ENCODE results near the gene SBDS. TPM values are rescaled to one million over a fixed set of nuclear protein-coding genes. Genes with fewer than 3 reads are reported as not detected.

Gene SBDS
- total and polyA plus RNA-seq, 2 donors (not counting 1 experiment from before 2014, with no cell fraction given): 39.1 to 170 TPM

GRCh38 chr7:67019562-67020390 is 24.4 kb upstream of the SBDS start:
- Histone ChIP-seq H3K79me2 (ENCODE audit: control insufficient read depth, insufficient read depth, low read length) (no peaks in the 10 kb centered on the region), H3K9ac (ENCODE audit: low read length) (no peak overlapping the region), H3K4me3 (ENCODE audit: control extremely low read depth in 1 of 5, extremely low read depth in 1 of 5, insufficient read depth in 1 of 5, low read depth in 2 of 5, low read length in 4 of 5) (no peak overlapping the region), H3K4me2 (replicated peaks; ENCODE audit: low read depth, low read length, poor library complexity, severe bottlenecking) (no peak overlapping the region), H2AFZ (ENCODE audit: insufficient read depth, low read depth, low read length, poor library complexity, severe bottlenecking) (no peak overlapping the region), H4K20me1 (ENCODE audit: control insufficient read depth, insufficient read depth, low read length, poor library complexity, severe bottlenecking) (no peaks in the 10 kb centered on the region), H3K36me3 (replicated peaks in 1 of 2; ENCODE audit: control extremely low read depth in 1 of 2, control insufficient read depth in 1 of 2, extremely low read depth in 1 of 2, insufficient read depth in 2 of 2, low read length in 1 of 2) (peaks cover 12 to 56% of the 10 kb centered on the region in 2 experiments), H3K4me1 (ENCODE audit: control insufficient read depth in 2 of 2, insufficient read depth in 2 of 2, low read length in 2 of 2) (no peaks in the 10 kb centered on the region), H3K9me3 (ENCODE audit: control extremely low read depth in 1 of 3, control insufficient read depth in 2 of 3, insufficient read depth in 1 of 3, low read length in 2 of 3) (no peaks in the 10 kb centered on the region), H3K27me3 (replicated peaks in 1 of 4; ENCODE audit: control extremely low read depth in 1 of 4, control insufficient read depth in 3 of 4, insufficient read depth in 4 of 4, low read length in 3 of 4) (no peaks in the 10 kb centered on the region), H3K27ac (ENCODE audit: low read length in 2 of 2) (no peak overlapping the region)
- Mint-ChIP-seq H3K27ac (no peak overlapping the region), H3K9me3 (ENCODE audit: insufficient read depth) (no peaks in the 10 kb centered on the region), H3K27me3 (no peaks in the 10 kb centered on the region), H3K4me1 (no peaks in the 10 kb centered on the region), H3K4me3 (no peak overlapping the region)
- no peak for TF ChIP-seq CTCF (IDR thresholded peaks at IDR 0.05)
- TF ChIP-seq EZH2 (IDR thresholded peaks at IDR 0.05; ENCODE audit: borderline replicate concordance, insufficient read depth, low read depth, low read length, poor library complexity, severe bottlenecking): no peak
- ChIA-PET CTCF (no interaction called here), POLR2A (no interaction called here)
- ATAC-seq (ENCODE audit: low read depth): no peak
- DNase-seq: no peak
- 89% methylated on average over 8 of the region's 8 CpGs for WGBS (ENCODE audit: insufficient coverage)
- intact Hi-C loops (cut with micrococcal nuclease): no loop called here

- H3K36me3 ChIP-seq (replicated peaks in 1 of 2; ENCODE audit: control extremely low read depth in 1 of 2, control insufficient read depth in 1 of 2, extremely low read depth in 1 of 2, insufficient read depth in 2 of 2, low read length in 1 of 2): peaks cover 12 to 59% of the 10 kb centered on the region in 2 experiments
Measured at GRCh38 chr7:67018940-67019339, 23.6 kb upstream of the SBDS start.

More at GRCh38 chr7:67018940-67019339, 23.6 kb upstream of the SBDS start:
- ATAC-seq (ENCODE audit: low read depth) (no peak), DNase-seq (no peak)
- H3K27me3 Mint-ChIP-seq: no peaks in the 10 kb centered on the region
- ChIA-PET CTCF (interaction anchor here (0.7 kb wide), 1 partner anchor 322 kb away, joined by 3 read pairs; no protein-coding TSS in a partner anchor), POLR2A (no interaction called here)
- Histone ChIP-seq H3K27ac (ENCODE audit: low read length in 2 of 2) (no peak overlapping the region), H3K4me3 (ENCODE audit: control extremely low read depth in 1 of 5, extremely low read depth in 1 of 5, insufficient read depth in 1 of 5, low read depth in 2 of 5, low read length in 4 of 5) (no peak overlapping the region), H3K9me3 (ENCODE audit: control extremely low read depth in 1 of 3, control insufficient read depth in 2 of 3, insufficient read depth in 1 of 3, low read length in 2 of 3) (no peaks in the 10 kb centered on the region), H3K4me1 (ENCODE audit: control insufficient read depth in 2 of 2, insufficient read depth in 2 of 2, low read length in 2 of 2) (no peaks in the 10 kb centered on the region), H2AFZ (ENCODE audit: insufficient read depth, low read depth, low read length, poor library complexity, severe bottlenecking) (no peak overlapping the region), H3K4me2 (replicated peaks; ENCODE audit: low read depth, low read length, poor library complexity, severe bottlenecking) (no peak overlapping the region), H3K9ac (ENCODE audit: low read length) (no peak overlapping the region), H3K27me3 (replicated peaks in 1 of 4; ENCODE audit: control extremely low read depth in 1 of 4, control insufficient read depth in 3 of 4, insufficient read depth in 4 of 4, low read length in 3 of 4) (no peaks in the 10 kb centered on the region), H4K20me1 (ENCODE audit: control insufficient read depth, insufficient read depth, low read length, poor library complexity, severe bottlenecking) (no peaks in the 10 kb centered on the region), H3K79me2 (ENCODE audit: control insufficient read depth, insufficient read depth, low read length) (no peaks in the 10 kb centered on the region)
- H3K27ac Mint-ChIP-seq: no peak overlapping the region
- H3K4me3 Mint-ChIP-seq: no peak overlapping the region
- intact Hi-C loops (cut with micrococcal nuclease): no loop called here
- H3K4me1 Mint-ChIP-seq: no peaks in the 10 kb centered on the region
- 83% methylated on average over 7 of the region's 7 CpGs for WGBS (ENCODE audit: insufficient coverage)
- H3K9me3 Mint-ChIP-seq (ENCODE audit: insufficient read depth): no peaks in the 10 kb centered on the region
- TF ChIP-seq CTCF (IDR thresholded peaks at IDR 0.05) (no peak), EZH2 (IDR thresholded peaks at IDR 0.05; ENCODE audit: borderline replicate concordance, insufficient read depth, low read depth, low read length, poor library complexity, severe bottlenecking) (no peak)
